NCI-H1105 (cell line): ENCODE data around the gene TNNI2.
A peak's percentile ranks its signal among the peaks of the same experiment; 100 is the strongest.

ENCODE experiments used
- DNase-seq: peaks from one replicate; lab custom pipeline; 2025; lab: John Stamatoyannopoulos, UW

The TNNI2 gene

GRCh38 chr11:1834779-1835670 is 3.8 kb upstream of the TNNI2 start, which contains the start of gene SYT8:
Gene SYT8, plus strand, starts transcription at chr11:1834990. Its CDS starts 116 bp downstream, at chr11:1835106.
- DNase-seq, result no peak

DNA sequence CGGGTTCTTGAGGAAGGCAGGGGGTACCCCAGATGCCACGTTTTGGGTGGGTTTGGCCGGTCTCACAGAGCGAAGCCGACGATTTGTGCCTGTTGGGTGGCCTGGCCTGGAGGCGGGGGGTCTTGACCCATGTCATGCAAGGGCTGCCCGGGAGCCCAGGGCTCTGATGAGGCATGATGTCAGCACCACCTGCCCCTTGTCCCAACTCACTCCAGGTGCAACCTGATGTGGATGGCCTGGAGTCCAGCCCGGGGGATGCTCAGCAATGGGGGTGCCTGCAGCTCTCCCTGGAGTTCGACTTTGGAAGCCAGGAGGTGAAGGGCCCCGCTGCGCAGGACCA is 3.1 kb upstream of the TNNI2 start:
- no peak for DNase-seq

- no peak for DNase-seq
Observed at GRCh38 chr11:1836011-1836945, 2.5 kb upstream of the TNNI2 start.

DNA sequence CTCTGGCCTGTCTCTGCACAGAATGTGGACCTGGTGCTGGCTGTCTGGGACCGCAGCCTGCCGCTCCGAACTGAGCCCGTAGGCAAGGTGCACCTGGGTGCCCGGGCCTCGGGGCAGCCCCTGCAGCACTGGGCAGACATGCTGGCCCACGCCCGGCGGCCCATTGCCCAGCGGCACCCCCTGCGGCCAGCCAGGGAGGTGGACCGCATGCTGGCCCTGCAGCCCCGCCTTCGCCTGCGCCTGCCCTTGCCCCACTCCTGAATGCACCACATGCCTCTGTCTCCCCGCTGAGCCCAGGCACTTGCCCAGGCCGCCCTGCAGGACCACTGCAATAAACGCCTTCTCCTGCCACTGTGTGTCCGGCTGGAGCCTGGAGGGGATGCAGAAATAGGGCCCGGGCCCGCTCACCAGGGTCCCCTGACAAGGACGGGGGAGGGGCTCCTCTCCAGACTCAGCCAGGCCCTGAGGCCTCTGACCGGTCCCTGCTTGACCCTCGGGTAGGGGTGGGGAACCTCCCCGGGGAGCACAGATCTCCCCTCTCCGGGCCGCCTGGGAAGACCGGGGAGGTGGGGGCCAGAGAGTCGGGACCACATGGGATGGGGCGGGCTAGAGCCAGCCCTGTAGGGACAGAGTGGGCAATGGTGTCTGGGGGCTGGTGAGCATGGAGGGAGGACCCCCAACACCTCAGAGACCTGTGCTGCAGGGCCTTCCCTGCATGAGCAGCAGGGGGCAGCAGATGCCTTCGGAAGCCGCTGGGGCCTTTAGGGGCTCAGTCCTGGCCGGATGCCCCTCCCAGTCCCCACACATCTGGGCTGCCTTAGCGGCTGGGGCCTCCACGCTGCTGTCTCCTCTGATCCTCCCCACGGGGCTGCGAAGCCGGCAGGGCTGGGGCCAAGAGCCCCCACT is 1.4 kb upstream of the TNNI2 start:
- DNase-seq, result peak; percentile 44

DNA sequence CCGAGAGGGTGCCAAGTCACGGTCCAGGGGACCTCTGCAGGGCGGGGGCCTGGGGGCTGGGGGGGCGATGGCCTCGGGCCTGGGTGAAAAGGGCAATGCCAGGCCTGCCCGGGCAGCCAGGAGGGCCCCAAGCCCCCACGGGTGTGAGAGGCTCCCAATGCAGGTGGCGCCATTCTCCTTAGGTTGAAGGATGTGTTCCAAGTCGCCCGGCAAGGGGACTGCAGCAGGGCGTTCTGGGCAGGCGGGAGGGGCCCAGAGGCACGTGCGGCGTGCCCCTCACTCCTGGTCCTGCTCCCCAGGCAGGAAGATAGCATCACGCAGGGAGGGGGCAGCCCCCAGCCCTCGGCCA is 730 bp upstream of the TNNI2 start:
- DNase-seq, result no peak

DNA sequence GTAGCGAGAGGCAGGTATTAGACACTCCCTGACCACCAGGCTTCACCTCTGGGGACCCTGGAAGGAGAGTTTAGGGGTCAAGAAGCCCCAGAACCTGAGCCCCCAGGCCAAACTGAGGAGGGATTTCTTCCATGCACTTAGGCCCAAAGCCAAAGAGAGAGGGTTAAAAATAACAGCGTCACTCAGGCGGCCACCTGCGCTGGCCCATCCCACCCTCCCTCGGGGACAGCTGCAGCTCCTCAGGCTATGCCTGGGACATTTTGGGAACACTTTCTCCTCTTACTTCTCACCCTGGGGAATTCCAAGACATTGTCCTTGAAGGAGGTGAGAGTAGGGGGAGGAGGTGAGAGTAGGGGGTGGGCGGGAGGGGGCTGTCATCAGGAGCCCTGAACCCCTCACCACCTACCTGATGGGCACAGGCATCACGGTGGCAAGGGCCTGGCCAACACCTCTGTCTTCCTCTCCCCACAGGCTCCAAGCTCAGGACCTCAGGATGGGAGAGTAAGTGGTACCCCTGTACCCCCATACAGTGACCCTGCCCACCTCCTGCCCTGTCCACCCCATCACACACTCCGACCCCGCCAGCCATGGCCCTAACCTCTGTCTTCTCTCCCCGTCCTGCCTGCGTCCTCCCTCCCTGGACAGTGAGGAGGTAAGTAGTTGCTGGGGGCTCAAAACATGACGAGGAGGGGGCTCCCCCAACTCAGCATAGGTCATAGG is 583 bp downstream of the TNNI2 start:
- no peak for DNase-seq

DNA sequence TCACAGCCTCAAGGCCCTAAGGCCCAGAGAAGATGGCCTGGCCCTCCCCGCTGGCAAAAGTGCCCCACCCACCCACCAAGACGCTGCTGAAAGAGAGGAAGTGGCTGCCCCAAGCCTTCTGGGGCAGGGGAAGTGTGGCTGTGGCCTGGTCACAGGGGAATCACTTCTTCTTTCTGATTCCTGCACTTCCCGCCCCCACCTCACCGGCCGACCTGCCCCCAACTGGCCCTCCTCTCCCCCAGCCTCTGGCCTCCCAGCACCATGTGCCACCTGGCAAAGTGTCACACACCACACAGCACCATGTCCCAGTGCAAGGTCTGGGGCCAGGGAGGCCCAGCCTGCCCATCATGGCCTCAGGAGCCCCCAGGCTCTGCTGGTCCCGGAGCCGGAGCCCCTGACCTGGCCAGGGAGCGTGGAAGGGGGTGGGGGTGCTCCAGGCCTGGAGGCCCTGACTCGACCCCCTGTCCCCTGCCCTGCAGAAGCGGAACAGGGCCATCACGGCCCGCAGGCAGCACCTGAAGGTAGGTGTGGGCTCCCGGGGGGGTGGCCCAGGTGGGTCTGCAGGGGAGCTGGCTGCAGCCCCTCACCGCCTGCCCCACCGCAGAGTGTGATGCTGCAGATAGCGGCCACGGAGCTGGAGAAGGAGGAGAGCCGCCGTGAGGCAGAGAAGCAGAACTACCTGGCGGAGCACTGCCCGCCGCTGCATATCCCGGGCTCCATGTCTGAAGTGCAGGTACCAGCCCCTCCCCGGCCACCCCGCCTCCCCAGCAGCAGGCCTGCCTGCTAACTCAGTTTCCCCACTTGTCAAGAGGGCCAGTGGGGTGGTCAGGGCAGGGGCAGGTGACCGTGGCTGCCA is 1.4 kb downstream of the TNNI2 start:
- no peak for DNase-seq

DNA sequence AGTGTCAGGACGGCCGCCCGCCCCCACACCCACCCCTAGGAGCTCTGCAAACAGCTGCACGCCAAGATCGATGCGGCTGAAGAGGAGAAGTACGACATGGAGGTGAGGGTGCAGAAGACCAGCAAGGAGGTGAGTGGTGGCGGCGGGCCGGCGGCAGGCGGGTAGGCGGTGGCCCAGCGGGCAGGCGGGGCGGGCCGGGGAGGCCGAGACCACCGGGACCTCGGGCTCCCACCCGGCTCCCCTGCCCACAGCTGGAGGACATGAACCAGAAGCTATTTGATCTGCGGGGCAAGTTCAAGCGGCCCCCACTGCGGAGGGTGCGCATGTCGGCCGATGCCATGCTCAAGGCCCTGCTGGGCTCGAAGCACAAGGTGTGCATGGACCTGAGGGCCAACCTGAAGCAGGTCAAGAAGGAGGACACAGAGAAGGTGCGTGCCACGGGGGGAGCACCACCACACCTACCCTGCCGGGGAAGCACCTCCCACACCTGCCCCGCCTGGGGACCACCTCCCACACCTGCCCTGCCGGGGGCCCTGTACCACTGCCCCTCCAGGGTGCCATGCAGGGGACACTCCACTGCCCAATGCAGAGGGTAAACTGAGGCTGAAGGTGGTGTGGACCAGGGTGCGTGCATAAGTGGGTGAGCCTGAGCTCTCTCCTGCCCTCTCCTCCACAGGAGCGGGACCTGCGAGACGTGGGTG is 2.1 kb downstream of the TNNI2 start:
- no peak for DNase-seq

DNA sequence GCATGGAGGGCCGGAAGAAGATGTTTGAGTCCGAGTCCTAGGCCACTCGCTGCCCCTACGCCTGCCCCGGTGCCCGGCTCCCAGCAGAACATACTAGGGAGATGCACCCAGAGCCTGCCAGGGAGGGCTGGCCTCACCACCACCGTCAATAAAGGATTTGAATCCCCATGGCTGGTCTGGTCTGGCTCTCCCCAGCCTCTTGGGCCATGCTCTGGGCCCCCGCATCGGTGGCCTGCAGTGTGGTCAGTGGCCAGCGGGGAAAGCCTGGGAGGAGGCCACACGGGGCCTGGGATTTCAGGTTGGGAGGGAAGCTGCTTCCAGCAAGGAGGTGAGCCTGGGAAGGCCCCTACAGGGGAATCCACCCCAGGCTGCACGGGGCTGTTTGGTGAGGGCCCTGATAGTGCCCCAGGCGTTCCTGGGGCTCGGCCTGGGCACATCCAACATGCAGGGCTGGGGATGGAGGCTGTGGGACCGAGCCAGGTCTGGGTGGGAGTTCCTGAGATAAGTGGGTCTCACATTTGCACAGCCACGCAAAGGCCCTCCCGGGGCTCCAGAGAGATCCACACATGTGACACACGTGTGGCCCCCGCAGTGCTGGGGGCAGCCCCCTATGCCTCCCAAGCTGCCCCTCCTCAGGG is 2.8 kb downstream of the TNNI2 start:
- no peak for DNase-seq

GRCh38 chr11:1842149-1843097 is 3.6 kb downstream of the TNNI2 start:
- no peak for DNase-seq

DNA sequence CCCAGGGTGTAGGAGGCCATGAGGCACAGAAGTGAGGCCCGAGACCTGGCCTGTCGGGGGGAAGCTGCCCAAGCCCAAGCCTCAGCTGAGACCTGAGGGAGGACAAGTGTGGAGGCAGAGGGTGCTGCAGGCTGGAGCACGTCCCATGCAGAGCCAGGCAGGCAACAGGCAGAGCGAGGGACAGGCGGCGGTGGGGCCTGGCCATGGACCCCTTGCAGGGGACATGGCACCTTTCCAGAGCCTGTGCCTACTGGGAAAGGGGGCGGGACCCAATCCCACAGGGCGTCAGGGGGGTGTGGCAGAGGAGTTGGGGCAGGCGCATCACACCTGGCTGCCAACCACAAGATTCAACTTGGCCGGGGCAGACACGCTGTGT is 4.3 kb downstream of the TNNI2 start:
- DNase-seq, result no peak

GRCh38 chr11:1843796-1844195 is 5.0 kb downstream of the TNNI2 start:
- DNase-seq, result no peak

- no peak for DNase-seq
Observed at GRCh38 chr11:1844221-1845094, 5.7 kb downstream of the TNNI2 start.

- DNase-seq, result no peak
Observed at GRCh38 chr11:1845095-1845429, 6.3 kb downstream of the TNNI2 start.

- DNase-seq, result no peak
Observed at GRCh38 chr11:1845561-1846452, 7.0 kb downstream of the TNNI2 start.

- no peak for DNase-seq
Observed at GRCh38 chr11:1846453-1846932, 7.7 kb downstream of the TNNI2 start.
